ENCODE data around the gene CHN2.

GRCh38 chr7:29457141-29457561 is 262.6 kb downstream of the CHN2 start:
- TF ChIP-seq CREB5 (CRISPR knock-in tag; IDR thresholded peaks at IDR 0.05; ENCODE audit: low read depth) (no peak), ZNF565 (CRISPR knock-in tag; conservative IDR thresholded peaks at IDR 0.05; ENCODE audit: low read depth) (no peak), PATZ1 (CRISPR knock-in tag; IDR thresholded peaks at IDR 0.05; ENCODE audit: borderline replicate concordance) (no peak), CSDC2 (CRISPR knock-in tag; IDR thresholded peaks at IDR 0.05) (no peak), ZNF70 (CRISPR knock-in tag; IDR thresholded peaks at IDR 0.05) (no peak), RARB (CRISPR knock-in tag; IDR thresholded peaks at IDR 0.05) (no peak), ZFP30 (CRISPR knock-in tag; IDR thresholded peaks at IDR 0.05) (no peak), CSRNP3 (CRISPR knock-in tag; IDR thresholded peaks at IDR 0.05) (no peak), TSHZ2 (CRISPR knock-in tag; IDR thresholded peaks at IDR 0.05) (no peak), ZC3H10 (CRISPR knock-in tag; IDR thresholded peaks at IDR 0.05) (no peak), OSR1 (CRISPR knock-in tag; IDR thresholded peaks at IDR 0.05) (no peak), POU6F1 (CRISPR knock-in tag; IDR thresholded peaks at IDR 0.05; ENCODE audit: borderline replicate concordance, low read depth) (no peak)

Measured in SK-N-SH treated with all-trans-retinoic acid at 6 μM for 48 hours (cell line).